ENCODE results near the gene FAM110A. TPM values are rescaled to one million over a fixed set of nuclear protein-coding genes. Genes with fewer than 3 reads are reported as not detected.

FAM110A gene
- total RNA-seq, 1 donor from 2014 or later = 18.3 TPM

DNA sequence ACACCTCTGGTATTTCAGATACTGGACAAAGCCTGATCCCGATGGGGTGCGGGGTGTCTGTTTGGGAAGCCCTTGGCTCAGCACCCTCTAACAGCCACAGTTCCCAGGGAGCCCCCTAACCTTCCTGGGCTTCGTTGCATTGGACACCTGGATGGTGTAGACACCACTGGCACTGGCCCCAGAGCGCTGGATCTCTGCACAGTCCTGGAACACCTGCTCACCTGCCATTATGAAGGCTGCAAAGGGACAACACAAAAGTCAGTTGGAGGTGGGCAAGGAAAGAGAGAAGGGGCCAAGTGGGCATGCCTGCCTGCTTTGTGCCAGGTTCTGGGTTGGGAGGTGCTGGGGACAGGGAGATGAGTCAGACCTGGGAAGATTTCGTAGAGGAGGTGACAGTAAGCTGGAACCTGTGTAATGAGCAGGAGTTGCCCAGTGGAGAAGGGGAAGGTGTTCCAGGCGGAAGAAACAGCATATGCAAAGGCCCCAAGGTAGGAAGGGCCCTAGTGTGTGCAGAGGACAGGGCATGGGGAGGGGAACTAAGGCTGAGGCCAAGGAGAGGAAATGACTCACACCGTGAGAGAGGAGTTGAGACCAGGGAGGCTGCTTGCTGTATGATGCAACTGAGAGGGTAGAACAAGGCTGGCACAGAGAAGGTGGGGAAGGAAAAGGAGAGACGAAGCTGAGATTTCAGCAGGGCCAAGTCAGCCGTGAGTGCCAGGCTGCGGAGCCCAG is 47.7 kb downstream of the FAM110A start:
- DNase-seq (ENCODE audit: low read depth) = no peak
- TF ChIP-seq, protein P1, sequence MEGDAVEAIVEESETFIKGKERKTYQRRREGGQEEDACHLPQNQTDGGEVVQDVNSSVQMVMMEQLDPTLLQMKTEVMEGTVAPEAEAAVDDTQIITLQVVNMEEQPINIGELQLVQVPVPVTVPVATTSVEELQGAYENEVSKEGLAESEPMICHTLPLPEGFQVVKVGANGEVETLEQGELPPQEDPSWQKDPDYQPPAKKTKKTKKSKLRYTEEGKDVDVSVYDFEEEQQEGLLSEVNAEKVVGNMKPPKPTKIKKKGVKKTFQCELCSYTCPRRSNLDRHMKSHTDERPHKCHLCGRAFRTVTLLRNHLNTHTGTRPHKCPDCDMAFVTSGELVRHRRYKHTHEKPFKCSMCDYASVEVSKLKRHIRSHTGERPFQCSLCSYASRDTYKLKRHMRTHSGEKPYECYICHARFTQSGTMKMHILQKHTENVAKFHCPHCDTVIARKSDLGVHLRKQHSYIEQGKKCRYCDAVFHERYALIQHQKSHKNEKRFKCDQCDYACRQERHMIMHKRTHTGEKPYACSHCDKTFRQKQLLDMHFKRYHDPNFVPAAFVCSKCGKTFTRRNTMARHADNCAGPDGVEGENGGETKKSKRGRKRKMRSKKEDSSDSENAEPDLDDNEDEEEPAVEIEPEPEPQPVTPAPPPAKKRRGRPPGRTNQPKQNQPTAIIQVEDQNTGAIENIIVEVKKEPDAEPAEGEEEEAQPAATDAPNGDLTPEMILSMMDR (conservative IDR thresholded peaks at IDR 0.05; ENCODE audit: low read depth, low read length) = no peak

GRCh38 chr20:881783-882144 is 48.2 kb downstream of the FAM110A start:
- DNase-seq (ENCODE audit: low read depth) = no peak
- H3K4me3 ChIP-seq (ENCODE audit: low read depth, low read length) = no peak overlapping the region
- TF ChIP-seq, protein P1 (conservative IDR thresholded peaks at IDR 0.05; ENCODE audit: low read depth, low read length) = no peak

More for the DNA sequence above, 47.7 kb downstream of the FAM110A start:
- no peak overlapping the region for H3K4me3 ChIP-seq (ENCODE audit: low read depth, low read length)

DNA sequence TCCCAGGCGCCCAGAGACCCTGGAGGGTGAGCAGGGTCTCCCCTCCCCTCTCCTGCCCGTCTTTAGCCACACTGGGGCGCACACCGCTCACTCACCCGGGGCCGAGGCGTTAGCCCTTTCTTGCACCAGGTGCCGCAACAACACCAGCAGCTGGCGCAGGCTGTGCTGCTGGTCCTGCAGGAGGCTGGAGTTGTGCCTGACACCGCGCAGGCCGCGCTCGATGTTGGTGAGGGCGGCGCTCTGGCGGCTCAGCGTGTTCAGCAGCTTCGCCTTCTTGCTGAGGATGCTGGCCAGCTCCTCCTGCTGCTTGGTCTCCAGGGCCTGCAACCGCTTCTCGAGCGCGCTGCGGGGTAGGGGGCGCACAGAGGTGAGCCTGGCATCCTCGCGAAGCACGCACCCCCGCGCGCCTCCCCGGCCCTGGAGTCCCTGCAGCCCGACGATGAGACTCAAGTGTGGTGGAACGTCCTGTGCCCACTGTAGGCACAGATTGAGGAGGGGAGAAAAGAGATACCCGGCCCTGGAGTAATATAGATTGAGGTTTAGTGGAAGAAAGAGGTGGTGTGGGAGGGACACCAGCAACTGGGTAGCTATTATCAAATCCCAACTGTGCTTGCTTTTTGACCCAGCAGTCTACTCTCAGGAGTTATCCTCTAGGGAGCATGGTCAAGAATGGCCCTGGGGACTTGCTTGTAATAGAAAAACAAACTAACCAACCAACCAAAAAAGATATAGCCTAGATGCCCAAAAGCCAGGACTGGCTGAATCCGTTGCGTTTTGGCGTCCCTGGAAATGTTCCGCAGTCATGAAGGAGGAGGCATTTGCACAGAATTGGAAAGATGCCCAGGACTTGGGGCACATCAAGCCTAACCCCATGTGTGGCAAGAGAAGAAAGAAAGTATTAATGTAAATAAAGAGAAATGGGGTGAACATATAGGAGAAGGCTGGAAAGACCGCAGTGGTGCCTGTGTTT is 51.8 kb downstream of the FAM110A start:
- DNase-seq (ENCODE audit: low read depth) = no peak
- TF ChIP-seq, protein P1 (conservative IDR thresholded peaks at IDR 0.05; ENCODE audit: low read depth, low read length) = peak; percentile 57
- no peak overlapping the region for H3K4me3 ChIP-seq (ENCODE audit: low read depth, low read length)

GRCh38 chr20:887137-887536 is 53.6 kb downstream of the FAM110A start:
- DNase-seq (ENCODE audit: low read depth) = no peak
- no peak overlapping the region for H3K4me3 ChIP-seq (ENCODE audit: low read depth, low read length)
- TF ChIP-seq, protein P1 (conservative IDR thresholded peaks at IDR 0.05; ENCODE audit: low read depth, low read length) = no peak

GRCh38 chr20:888057-888456 is 54.5 kb downstream of the FAM110A start:
- no peak for DNase-seq (ENCODE audit: low read depth)
- no peak overlapping the region for H3K4me3 ChIP-seq (ENCODE audit: low read depth, low read length)
- TF ChIP-seq, protein P1 (conservative IDR thresholded peaks at IDR 0.05; ENCODE audit: low read depth, low read length) = no peak

DNA sequence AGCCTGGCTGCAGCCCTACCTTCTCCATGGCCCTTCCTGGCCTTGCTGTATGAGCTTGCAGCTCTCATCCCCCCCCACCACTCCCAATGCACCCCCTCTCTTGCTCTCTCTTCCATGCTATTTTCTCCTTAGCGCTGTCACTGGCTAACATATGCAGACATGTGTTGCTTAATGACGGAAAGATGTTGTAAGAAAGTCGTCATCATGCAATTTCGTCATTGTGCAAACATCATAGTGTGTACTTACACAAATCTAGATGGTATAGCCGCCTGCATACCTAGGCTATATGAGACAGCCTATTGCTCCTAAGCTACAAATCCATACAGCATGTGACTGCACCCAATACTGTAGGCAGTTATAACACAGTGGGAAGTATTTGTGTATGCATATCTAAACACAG is 55.6 kb downstream of the FAM110A start:
- TF ChIP-seq, protein P1 (conservative IDR thresholded peaks at IDR 0.05; ENCODE audit: low read depth, low read length) = no peak
- DNase-seq (ENCODE audit: low read depth) = no peak

More for the DNA sequence above, 55.6 kb downstream of the FAM110A start:
- H3K4me3 ChIP-seq (ENCODE audit: low read depth, low read length) = no peak overlapping the region

Measured in epithelial cell of proximal tubule (primary cell).